ENCODE data around the gene SLC2A6. TPM values are rescaled to one million over a fixed set of nuclear protein-coding genes. Genes with fewer than 3 reads are reported as not detected.
"Not testable (repeated sequence)": the region's sequence is repeated elsewhere in the genome, so short reads cannot be mapped to it uniquely, and the experiment has no call there.

SLC2A6 gene
- total RNA-seq, 2 donors from 2014 or later, result 2.4 to 2.8 TPM

DNA sequence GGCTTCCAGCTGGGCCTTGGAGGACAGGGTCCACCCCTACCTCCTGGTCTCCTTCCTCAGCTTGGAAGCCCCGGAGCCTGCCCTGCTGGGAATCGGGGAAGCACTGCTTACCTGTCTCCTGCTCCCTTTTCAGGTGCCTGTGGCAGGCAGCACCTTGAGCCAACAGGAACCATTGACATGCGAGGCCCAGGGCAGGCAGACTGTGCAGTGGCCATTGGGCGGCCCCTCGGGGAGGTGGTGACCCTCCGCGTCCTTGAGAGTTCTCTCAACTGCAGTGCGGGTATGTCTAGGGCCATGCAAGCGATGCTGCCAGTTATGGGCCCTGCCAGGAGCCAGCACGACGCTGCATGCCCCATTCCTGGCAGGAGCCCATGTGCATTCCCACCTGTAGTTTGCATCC lies 23.0 kb downstream of the SLC2A6 start:
- TF ChIP-seq, protein P1, sequence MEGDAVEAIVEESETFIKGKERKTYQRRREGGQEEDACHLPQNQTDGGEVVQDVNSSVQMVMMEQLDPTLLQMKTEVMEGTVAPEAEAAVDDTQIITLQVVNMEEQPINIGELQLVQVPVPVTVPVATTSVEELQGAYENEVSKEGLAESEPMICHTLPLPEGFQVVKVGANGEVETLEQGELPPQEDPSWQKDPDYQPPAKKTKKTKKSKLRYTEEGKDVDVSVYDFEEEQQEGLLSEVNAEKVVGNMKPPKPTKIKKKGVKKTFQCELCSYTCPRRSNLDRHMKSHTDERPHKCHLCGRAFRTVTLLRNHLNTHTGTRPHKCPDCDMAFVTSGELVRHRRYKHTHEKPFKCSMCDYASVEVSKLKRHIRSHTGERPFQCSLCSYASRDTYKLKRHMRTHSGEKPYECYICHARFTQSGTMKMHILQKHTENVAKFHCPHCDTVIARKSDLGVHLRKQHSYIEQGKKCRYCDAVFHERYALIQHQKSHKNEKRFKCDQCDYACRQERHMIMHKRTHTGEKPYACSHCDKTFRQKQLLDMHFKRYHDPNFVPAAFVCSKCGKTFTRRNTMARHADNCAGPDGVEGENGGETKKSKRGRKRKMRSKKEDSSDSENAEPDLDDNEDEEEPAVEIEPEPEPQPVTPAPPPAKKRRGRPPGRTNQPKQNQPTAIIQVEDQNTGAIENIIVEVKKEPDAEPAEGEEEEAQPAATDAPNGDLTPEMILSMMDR (IDR thresholded peaks at IDR 0.05), result no peak
- DNase-seq, result no peak
- H3K9ac ChIP-seq (ENCODE audit: low read depth in 2 of 2, low read length in 2 of 2), result no peak overlapping the region
- peaks cover under 1% of the 10 kb centered on the region for H3K4me1 ChIP-seq
- intact Hi-C loops (cut with DNase I), result loop anchor here (5.0 kb wide), 1 partner anchor 39 kb away; the partner anchor contains the start of gene REXO4
- H3K27ac ChIP-seq, result no peak overlapping the region
- H3K4me3 ChIP-seq, result no peak overlapping the region
- H3K36me3 ChIP-seq, result no peaks in the 10 kb centered on the region
- no peaks in the 10 kb centered on the region for H3K9me3 ChIP-seq
- H3K27me3 ChIP-seq, result no peaks in the 10 kb centered on the region

DNA sequence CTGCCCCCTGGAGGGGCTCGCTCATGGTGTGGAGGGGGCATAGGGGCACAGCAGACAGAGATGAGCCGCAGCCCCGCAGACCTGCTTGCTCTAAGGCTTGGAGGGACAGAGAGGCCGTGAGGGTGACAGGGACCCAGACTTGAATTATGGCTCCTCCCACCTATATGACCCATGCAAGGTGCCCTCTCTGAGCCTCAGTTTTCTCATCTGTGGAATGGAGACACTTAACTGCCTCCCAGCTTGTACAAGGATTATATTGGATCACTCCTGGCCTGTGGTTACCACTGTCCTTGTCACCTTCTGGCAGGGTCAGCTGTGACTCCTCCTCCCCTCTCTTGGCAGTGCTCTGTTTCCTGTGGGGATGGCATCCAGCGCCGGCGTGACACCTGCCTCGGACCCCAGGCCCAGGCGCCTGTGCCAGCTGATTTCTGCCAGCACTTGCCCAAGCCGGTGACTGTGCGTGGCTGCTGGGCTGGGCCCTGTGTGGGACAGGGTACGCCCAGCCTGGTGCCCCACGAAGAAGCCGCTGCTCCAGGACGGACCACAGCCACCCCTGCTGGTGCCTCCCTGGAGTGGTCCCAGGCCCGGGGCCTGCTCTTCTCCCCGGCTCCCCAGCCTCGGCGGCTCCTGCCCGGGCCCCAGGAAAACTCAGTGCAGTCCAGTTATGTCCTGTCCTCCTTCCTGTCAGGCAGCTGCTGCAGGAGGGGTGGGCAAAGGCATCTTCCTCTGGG lies 23.8 kb downstream of the SLC2A6 start:
- Histone ChIP-seq H3K4me3 (no peak overlapping the region), H3K9ac (ENCODE audit: low read depth in 2 of 2, low read length in 2 of 2) (no peak overlapping the region), H3K27ac (no peak overlapping the region), H3K27me3 (no peaks in the 10 kb centered on the region), H3K4me1 (no peaks in the 10 kb centered on the region), H3K36me3 (no peaks in the 10 kb centered on the region), H3K9me3 (no peaks in the 10 kb centered on the region)
- TF ChIP-seq, protein P1 (IDR thresholded peaks at IDR 0.05), result no peak
- DNase-seq, result no peak
- intact Hi-C loops (cut with DNase I), result loop anchor here (5.0 kb wide), 1 partner anchor 38 kb away; the partner anchor contains the start of gene REXO4

DNA sequence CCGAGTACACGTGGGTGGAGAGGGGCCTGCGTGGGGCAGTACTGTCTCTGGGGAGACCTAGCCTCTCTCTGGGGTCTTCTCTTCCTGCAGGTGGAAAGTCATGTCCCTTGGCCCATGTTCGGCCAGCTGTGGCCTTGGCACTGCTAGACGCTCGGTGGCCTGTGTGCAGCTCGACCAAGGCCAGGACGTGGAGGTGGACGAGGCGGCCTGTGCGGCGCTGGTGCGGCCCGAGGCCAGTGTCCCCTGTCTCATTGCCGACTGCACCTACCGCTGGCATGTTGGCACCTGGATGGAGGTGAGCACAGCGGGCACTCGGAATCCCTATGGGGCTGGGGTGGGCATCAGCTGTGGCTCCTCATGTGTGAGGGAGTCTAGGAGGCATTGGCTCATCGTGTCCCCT lies 24.6 kb downstream of the SLC2A6 start:
- no peak overlapping the region for H3K9ac ChIP-seq (ENCODE audit: low read depth in 2 of 2, low read length in 2 of 2)
- no peaks in the 10 kb centered on the region for H3K36me3 ChIP-seq
- no peak for DNase-seq
- no peaks in the 10 kb centered on the region for H3K9me3 ChIP-seq
- H3K4me3 ChIP-seq, result no peak overlapping the region
- intact Hi-C loops (cut with DNase I), result no loop called here
- no peak overlapping the region for H3K27ac ChIP-seq
- H3K27me3 ChIP-seq, result no peaks in the 10 kb centered on the region
- no peaks in the 10 kb centered on the region for H3K4me1 ChIP-seq
- TF ChIP-seq, protein P1 (IDR thresholded peaks at IDR 0.05), result no peak

DNA sequence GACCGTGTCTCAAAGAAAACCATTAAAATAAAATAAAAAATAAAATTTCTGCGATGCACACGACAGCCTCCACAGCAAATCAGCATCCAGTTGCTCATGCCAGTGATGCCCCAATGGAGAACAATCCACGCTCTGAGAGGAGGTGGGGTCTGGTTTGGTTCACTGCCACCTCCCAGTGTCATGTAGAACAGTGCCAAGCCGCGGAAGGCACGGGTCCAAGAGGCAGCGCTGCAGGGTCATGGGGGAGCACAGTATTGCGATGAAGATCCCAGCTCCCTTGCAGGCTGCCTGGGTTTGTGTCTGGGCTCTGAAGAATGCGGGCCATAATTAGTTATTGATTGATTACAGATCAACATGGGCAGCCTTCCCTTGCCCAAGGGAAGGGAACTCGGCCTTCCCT lies 25.2 kb downstream of the SLC2A6 start:
- H3K36me3 ChIP-seq, result no peaks in the 10 kb centered on the region
- H3K4me3 ChIP-seq, result no peak overlapping the region
- no peaks in the 10 kb centered on the region for H3K9me3 ChIP-seq
- no peak for DNase-seq
- H3K9ac ChIP-seq (ENCODE audit: low read depth in 2 of 2, low read length in 2 of 2), result no peak overlapping the region
- intact Hi-C loops (cut with DNase I), result no loop called here
- TF ChIP-seq, protein P1 (IDR thresholded peaks at IDR 0.05), result no peak
- no peaks in the 10 kb centered on the region for H3K4me1 ChIP-seq
- H3K27me3 ChIP-seq, result no peaks in the 10 kb centered on the region
- H3K27ac ChIP-seq, result no peak overlapping the region

DNA sequence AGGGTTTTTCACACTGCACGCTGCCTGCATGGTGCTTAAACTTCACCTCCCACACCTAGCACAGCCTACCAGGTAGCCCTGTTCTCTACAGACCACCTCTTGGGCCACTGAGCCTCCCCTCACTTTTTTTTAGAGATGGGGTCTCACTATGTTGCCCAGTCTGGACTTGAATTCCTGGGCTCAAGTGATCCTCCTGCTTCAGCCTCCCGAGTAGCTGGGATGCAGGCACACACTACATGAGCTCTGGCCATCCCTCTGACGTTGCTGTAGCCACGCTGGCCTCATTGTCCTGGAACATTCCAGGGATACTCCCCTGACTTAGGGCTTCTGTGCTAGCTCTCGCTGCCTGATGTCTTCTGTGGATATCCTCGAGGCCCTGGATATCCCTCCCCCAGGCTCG lies 26.3 kb downstream of the SLC2A6 start:
- no peak overlapping the region for H3K9ac ChIP-seq (ENCODE audit: low read depth in 2 of 2, low read length in 2 of 2)
- H3K27me3 ChIP-seq, result no peaks in the 10 kb centered on the region
- no peak overlapping the region for H3K27ac ChIP-seq
- H3K36me3 ChIP-seq, result no peaks in the 10 kb centered on the region
- no peaks in the 10 kb centered on the region for H3K4me1 ChIP-seq
- TF ChIP-seq, protein P1 (IDR thresholded peaks at IDR 0.05), result no peak
- DNase-seq, result no peak
- intact Hi-C loops (cut with DNase I), result no loop called here
- H3K9me3 ChIP-seq, result no peaks in the 10 kb centered on the region
- no peak overlapping the region for H3K4me3 ChIP-seq

DNA sequence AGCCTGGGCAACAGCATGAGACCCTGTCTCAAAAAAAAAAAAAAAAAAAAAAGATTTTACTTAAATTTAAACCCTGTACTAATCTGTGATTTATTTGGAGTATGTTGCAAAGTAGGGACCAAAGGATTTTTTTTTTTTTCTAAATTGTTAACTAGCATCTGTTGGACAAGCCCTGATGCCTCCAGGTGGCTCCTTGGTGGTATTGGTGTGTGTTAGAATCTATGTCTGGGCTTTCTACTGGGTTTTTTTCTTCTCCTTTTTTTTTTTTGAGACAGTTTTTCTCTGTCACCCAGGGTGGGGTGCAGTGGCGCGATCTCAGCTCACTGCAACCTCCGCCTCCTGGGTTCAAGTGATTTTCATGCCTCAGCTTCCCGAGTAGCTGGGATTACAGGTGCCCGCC lies 27.0 kb downstream of the SLC2A6 start:
- H3K36me3 ChIP-seq; H3K9me3 ChIP-seq; H3K4me1 ChIP-seq; H3K4me3 ChIP-seq; H3K9ac ChIP-seq (ENCODE audit: low read depth in 2 of 2, low read length in 2 of 2); intact Hi-C loops (cut with DNase I); H3K27me3 ChIP-seq; H3K27ac ChIP-seq; DNase-seq: not testable (repeated sequence)

Data from colonic mucosa (tissue), 4 donors.